ENCODE data around the gene LCORL. TPM values are rescaled to one million over a fixed set of nuclear protein-coding genes. Genes with fewer than 3 reads are reported as not detected.
A peak's percentile ranks its signal among the peaks of the same experiment; 100 is the strongest.

The LCORL gene
- polyA plus RNA-seq, 3 donors from 2014 or later = 8.2 to 15.1 (median 10.6) TPM

DNA sequence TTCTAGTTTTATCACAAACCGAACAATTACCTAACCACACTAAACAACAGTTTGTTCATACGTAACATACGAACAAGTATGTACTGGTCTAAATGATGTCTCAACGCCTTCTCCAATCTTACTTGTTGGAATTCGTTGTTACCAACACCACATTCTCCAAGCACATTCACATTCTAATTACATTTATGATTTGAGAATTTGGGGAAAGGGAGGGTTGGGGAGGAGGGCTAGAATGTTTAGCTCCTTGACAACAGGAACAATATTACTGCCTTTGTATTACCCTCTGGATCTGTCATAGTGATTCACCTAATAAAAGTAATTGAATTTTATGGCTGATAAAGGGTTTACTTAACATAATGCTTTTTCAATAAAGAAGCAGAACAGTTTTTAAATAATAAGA lies 24.4 kb downstream of the LCORL start:
- H3K4me3 Mint-ChIP-seq = no peak overlapping the region
- H3K27ac Mint-ChIP-seq = no peak overlapping the region
- H3K36me3 Mint-ChIP-seq = no peaks in the 10 kb centered on the region
- peaks cover 27 to 65% of the 10 kb centered on the region in 2 donors for H3K4me1 Mint-ChIP-seq
- peaks cover 0 to 4% (median 0%) of the 10 kb centered on the region in 3 donors for H3K27me3 Mint-ChIP-seq (ENCODE audit: low read depth in 3 of 3)
- H3K9me3 Mint-ChIP-seq = no peaks in the 10 kb centered on the region
- no peak for DNase-seq

- no peak for DNase-seq
- no peak overlapping the region for H3K27ac Mint-ChIP-seq
- H3K27me3 Mint-ChIP-seq (ENCODE audit: low read depth in 3 of 3) = peaks cover 0 to 4% (median 0%) of the 10 kb centered on the region in 3 donors
- H3K9me3 Mint-ChIP-seq = no peaks in the 10 kb centered on the region
- peaks cover 0 to 4% (median 0%) of the 10 kb centered on the region in 3 donors for H3K36me3 Mint-ChIP-seq
- H3K4me1 Mint-ChIP-seq = peaks cover 26 to 73% of the 10 kb centered on the region in 2 donors
- H3K4me3 Mint-ChIP-seq = no peak overlapping the region
Measured at GRCh38 chr4:17995165-17995564, 26.4 kb downstream of the LCORL start.

- Mint-ChIP-seq H3K4me3 (no peak overlapping the region), H3K4me1 (peaks cover 8 to 10% of the 10 kb centered on the region in 2 donors)
Measured at GRCh38 chr4:17985832-17986231, 35.7 kb downstream of the LCORL start.

DNA sequence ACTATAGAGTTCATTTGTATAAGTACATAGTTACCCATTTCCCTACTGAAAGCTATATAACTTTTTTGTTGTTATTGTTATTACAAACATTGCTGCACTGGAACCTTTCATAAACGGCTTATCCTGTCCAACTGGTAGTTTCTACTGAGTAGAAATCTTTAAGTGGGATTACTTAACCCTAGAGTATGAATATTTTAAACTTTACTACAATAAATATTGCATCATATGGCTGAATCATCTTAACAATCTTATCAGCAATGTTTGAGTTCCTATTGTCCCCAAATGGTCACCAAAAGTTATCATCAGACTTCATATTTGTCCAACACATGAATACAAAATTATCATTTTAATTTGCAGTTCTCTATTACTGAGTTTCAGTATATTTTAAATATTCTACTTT lies 40.5 kb downstream of the LCORL start:
- DNase-seq = no peak
- Mint-ChIP-seq H3K27ac (no peak overlapping the region), H3K4me1 (peaks cover 24 to 32% of the 10 kb centered on the region in 2 donors), H3K27me3 (ENCODE audit: low read depth in 3 of 3) (peaks cover 0 to 2% (median 0%) of the 10 kb centered on the region in 3 donors), H3K9me3 (peaks cover 0 to 10% (median 7%) of the 10 kb centered on the region in 6 donors), H3K4me3 (no peak overlapping the region), H3K36me3 (peaks cover 0 to 5% (median 3%) of the 10 kb centered on the region in 3 donors)

More at GRCh38 chr4:17985832-17986231, 35.7 kb downstream of the LCORL start:
- no peak for DNase-seq
- Mint-ChIP-seq H3K27ac (no peak overlapping the region), H3K27me3 (ENCODE audit: low read depth in 3 of 3) (peaks cover 0 to 2% (median 0%) of the 10 kb centered on the region in 3 donors), H3K36me3 (peaks cover 4 to 9% (median 4%) of the 10 kb centered on the region in 3 donors), H3K9me3 (peaks cover 0 to 18% (median 10%) of the 10 kb centered on the region in 6 donors)

GRCh38 chr4:17968721-17969120 lies 52.8 kb downstream of the LCORL start:
- Mint-ChIP-seq H3K27ac (no peak overlapping the region), H3K27me3 (ENCODE audit: low read depth in 3 of 3) (no peaks in the 10 kb centered on the region), H3K4me1 (peaks cover 2 to 13% of the 10 kb centered on the region in 2 donors), H3K9me3 (no peaks in the 10 kb centered on the region), H3K4me3 (no peak overlapping the region), H3K36me3 (no peaks in the 10 kb centered on the region)
- no peak for DNase-seq

DNA sequence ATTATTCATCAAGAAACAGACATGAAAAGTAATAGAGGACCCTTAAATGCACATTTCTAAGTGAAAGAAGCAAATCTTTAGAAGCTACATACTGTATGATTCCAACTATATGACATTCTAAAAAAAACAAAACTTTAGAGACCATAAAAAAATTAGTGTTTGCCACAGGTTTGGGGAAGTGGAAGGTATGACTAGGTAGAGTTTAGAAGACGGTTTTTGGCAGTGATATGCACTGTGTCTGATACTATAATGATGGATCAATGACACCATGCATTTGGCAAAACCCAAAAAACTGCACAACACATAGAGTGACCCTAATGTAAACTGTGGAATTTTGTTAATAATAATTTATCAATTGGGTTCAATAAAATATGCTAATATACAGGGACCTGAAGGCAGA lies 54.5 kb downstream of the LCORL start:
- Mint-ChIP-seq H3K4me3 (no peak overlapping the region), H3K27me3 (ENCODE audit: low read depth in 3 of 3) (no peaks in the 10 kb centered on the region), H3K4me1 (peaks cover 2 to 11% of the 10 kb centered on the region in 2 donors), H3K27ac (no peak overlapping the region), H3K36me3 (peaks cover 0 to 1% (median 0%) of the 10 kb centered on the region in 3 donors), H3K9me3 (no peaks in the 10 kb centered on the region)
- no peak for DNase-seq

- H3K4me1 Mint-ChIP-seq = peaks cover 2 to 11% of the 10 kb centered on the region in 2 donors
- H3K36me3 Mint-ChIP-seq = peaks cover 0 to 9% (median 3%) of the 10 kb centered on the region in 3 donors
- DNase-seq = no peak
- no peaks in the 10 kb centered on the region for H3K27me3 Mint-ChIP-seq (ENCODE audit: low read depth in 3 of 3)
- no peak overlapping the region for H3K4me3 Mint-ChIP-seq
- no peaks in the 10 kb centered on the region for H3K9me3 Mint-ChIP-seq
- H3K27ac Mint-ChIP-seq = no peak overlapping the region
Measured at GRCh38 chr4:17966312-17966711, 55.2 kb downstream of the LCORL start.

GRCh38 chr4:17964576-17964975 lies 57.0 kb downstream of the LCORL start:
- H3K9me3 Mint-ChIP-seq = no peaks in the 10 kb centered on the region
- H3K27ac Mint-ChIP-seq = no peak overlapping the region

GRCh38 chr4:17962171-17962570 lies 59.4 kb downstream of the LCORL start:
- Mint-ChIP-seq H3K9me3 (no peaks in the 10 kb centered on the region), H3K4me1 (no peaks in the 10 kb centered on the region), H3K27ac (peak overlapping the region in 1 of 6 donors; percentile 41), H3K36me3 (peaks cover 6 to 19% (median 17%) of the 10 kb centered on the region in 3 donors), H3K4me3 (no peak overlapping the region), H3K27me3 (ENCODE audit: low read depth in 3 of 3) (no peaks in the 10 kb centered on the region)
- no peak for DNase-seq

More at GRCh38 chr4:17964576-17964975, 57.0 kb downstream of the LCORL start:
- Mint-ChIP-seq H3K4me3 (no peak overlapping the region), H3K36me3 (peaks cover 0 to 11% (median 10%) of the 10 kb centered on the region in 3 donors), H3K27me3 (ENCODE audit: low read depth in 3 of 3) (no peaks in the 10 kb centered on the region), H3K4me1 (peaks cover 0 to 5% of the 10 kb centered on the region in 2 donors)
- no peak for DNase-seq

DNA sequence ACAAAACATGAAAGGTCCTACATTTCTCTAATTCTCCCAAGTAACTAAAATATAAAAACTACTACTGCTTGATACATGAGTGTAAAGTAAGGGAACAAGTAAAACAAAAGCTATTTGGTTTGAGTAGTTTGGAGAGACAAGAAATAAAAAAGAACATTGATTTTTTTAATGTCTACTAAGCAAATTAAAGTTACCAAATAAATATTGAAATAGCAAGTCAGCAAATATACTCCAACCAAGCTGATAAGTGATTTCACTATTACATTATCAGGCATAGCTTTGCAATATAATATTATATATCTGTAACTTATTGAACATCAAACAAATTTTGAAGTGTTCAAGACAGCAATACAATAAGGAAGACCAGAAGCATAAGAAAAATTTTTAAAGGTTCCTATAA lies 60.3 kb downstream of the LCORL start:
- Mint-ChIP-seq H3K36me3 (peaks cover 12 to 23% (median 22%) of the 10 kb centered on the region in 3 donors), H3K4me3 (no peak overlapping the region), H3K9me3 (peaks cover 0 to 1% (median 0%) of the 10 kb centered on the region in 6 donors), H3K27me3 (ENCODE audit: low read depth in 3 of 3) (no peaks in the 10 kb centered on the region), H3K4me1 (no peaks in the 10 kb centered on the region), H3K27ac (peak overlapping the region in 1 of 6 donors; percentile 20)
- no peak for DNase-seq

DNA sequence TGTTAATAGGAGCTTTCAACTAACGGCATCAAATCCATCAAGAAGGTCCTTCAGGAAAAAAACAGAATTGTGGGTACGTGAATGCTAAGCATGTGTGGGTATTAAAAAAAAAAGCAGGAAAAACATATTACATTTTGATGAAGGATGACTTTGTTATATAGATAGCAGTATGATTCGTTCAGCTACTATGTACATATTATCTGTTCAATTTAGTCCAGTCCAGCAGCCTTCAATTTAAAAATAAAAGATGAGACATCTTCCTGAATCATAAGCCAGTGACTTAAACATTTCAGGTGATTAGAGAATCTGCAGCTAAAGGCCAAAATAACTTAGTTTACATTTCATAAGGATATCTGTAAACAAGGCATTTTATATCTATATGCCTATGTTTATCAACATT lies 63.4 kb downstream of the LCORL start:
- Mint-ChIP-seq H3K4me1 (no peaks in the 10 kb centered on the region), H3K27me3 (ENCODE audit: low read depth in 3 of 3) (peaks cover 0 to 1% (median 0%) of the 10 kb centered on the region in 3 donors), H3K4me3 (no peak overlapping the region), H3K27ac (no peak overlapping the region), H3K36me3 (peaks cover 31 to 51% (median 44%) of the 10 kb centered on the region in 3 donors), H3K9me3 (peaks cover 0 to 1% (median 0%) of the 10 kb centered on the region in 6 donors)
- DNase-seq = no peak

DNA sequence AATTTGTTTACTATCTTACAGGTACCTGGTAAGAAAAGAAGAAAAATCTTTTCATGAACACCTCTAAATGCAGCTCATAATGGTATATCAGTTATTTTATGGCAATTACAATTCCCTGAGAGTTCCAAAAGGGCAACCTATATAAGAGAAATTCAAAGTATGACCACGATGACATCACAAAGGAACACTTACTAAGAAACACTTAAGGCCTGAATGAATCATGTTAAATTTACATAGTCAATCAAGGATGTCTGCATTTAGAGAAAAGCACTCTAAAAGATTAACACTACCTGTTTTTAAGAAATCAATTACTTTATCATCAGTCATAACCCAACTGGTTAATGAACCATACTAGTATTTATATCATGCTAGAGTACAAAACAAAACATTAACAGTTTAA lies 63.9 kb downstream of the LCORL start:
- Mint-ChIP-seq H3K4me1 (no peaks in the 10 kb centered on the region), H3K27me3 (ENCODE audit: low read depth in 3 of 3) (peaks cover 0 to 1% (median 0%) of the 10 kb centered on the region in 3 donors), H3K4me3 (no peak overlapping the region), H3K9me3 (peaks cover 0 to 3% (median 0%) of the 10 kb centered on the region in 6 donors), H3K27ac (no peak overlapping the region), H3K36me3 (peaks cover 33 to 52% (median 47%) of the 10 kb centered on the region in 3 donors)
- DNase-seq = no peak

DNA sequence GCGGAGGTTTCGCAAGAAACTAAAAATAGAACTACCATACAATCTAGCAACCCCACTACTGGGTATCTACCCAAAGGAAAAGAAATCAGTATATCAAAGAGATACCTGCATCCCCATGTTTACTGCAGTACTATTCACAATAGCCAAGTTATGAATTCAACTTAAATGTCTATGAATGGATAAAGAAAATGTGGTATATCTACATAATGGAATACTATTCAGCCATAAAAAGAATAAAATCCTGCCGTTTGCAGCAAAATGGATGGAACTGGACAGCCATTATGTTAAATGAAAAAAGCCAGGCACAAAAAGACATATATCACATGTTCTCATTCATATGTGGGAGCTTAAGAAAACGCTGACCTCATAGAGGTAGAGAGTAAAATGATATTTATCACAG lies 65.3 kb downstream of the LCORL start:
- Mint-ChIP-seq H3K9me3 (peaks cover 0 to 3% (median 0%) of the 10 kb centered on the region in 6 donors), H3K27me3 (ENCODE audit: low read depth in 3 of 3) (peaks cover 0 to 1% (median 0%) of the 10 kb centered on the region in 3 donors), H3K4me1 (peaks cover 0 to 5% of the 10 kb centered on the region in 2 donors), H3K4me3 (no peak overlapping the region), H3K27ac (no peak overlapping the region), H3K36me3 (peaks cover 34 to 45% (median 44%) of the 10 kb centered on the region in 3 donors)
- DNase-seq = no peak

GRCh38 chr4:17945303-17945702 lies 76.3 kb downstream of the LCORL start:
- Mint-ChIP-seq H3K36me3 (peaks cover 0 to 16% (median 4%) of the 10 kb centered on the region in 3 donors), H3K4me1 (peaks cover 0 to 23% of the 10 kb centered on the region in 2 donors), H3K27ac (no peak overlapping the region), H3K27me3 (ENCODE audit: low read depth in 3 of 3) (no peaks in the 10 kb centered on the region), H3K9me3 (no peaks in the 10 kb centered on the region), H3K4me3 (no peak overlapping the region)
- no peak for DNase-seq

DNA sequence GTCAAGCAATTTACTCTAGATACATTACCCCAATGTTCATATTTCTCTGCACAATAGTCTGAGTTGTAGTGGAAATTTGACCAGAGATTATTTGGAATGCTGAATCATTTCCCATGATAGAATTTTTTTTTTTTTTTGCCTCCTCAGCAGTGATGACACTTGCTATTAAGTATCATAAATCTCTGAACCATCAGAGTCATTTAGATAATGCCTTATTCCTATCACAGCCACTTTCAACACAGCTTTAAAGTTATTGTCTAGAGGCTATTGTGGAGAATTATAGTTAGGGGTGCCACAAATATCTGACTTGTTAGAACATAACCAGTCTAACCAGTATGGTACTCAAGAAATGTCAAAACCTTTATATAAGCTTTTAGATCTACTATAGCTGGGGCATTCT lies 79.8 kb downstream of the LCORL start:
- Mint-ChIP-seq H3K27ac (no peak overlapping the region), H3K9me3 (no peaks in the 10 kb centered on the region), H3K4me3 (no peak overlapping the region), H3K36me3 (peaks cover 0 to 4% (median under 1%) of the 10 kb centered on the region in 3 donors), H3K4me1 (peaks cover 0 to 14% of the 10 kb centered on the region in 2 donors), H3K27me3 (ENCODE audit: low read depth in 3 of 3) (no peaks in the 10 kb centered on the region)
- DNase-seq = no peak
